NCI-H748 (cell line): ENCODE measurements around the gene TMEM107.
"Not testable (repeated sequence)": the region's sequence is repeated elsewhere in the genome, so short reads cannot be mapped to it uniquely, and the experiment has no call there.

Source experiments
- DNase-seq: peaks from one replicate; lab custom pipeline; 2025; ENCODE audit not compliant: unreplicated experiment; lab: John Stamatoyannopoulos, UW

The TMEM107 gene

DNA sequence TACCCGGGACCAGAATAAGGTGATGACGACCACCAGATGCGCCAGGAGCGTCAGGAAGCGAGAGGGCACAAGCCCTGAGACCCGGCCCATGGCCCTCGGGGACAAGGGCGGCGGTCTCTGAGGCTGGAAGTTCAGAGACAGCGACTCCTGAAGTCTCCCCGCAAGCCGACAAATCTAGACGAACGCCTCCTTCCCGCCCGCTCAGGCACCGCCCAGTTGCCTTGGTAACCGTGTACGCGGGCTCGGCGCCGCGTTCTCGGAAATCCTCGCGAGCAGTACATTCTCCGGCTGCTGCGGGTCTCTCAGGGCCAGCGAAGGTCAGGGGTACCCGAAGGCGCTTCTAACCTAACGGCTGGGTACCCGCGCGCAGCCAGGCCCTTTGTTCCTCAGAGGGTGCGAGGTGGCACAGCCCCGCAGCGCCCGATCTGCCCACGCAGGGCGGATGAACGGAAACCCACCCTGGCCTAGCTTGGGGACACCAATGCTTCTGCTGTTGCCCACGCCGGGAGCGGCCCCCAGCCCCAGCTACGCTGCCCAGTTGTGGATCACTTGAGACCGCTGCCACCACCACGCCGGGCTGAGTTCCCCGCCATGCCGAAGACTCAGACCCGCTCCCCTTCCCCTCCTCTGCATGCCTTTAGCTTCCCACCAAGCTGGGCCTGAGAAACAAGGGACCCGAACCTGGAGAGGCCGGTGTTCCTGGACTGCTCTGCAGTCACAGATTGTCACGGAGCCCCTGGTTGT lies at the start of gene TMEM107:
TSS of gene TMEM107 (minus strand) at position 184 of the 744 bp plus-strand sequence. CDS start at position 90, 94 bp downstream.
- peak; percentile 98 for DNase-seq

DNA sequence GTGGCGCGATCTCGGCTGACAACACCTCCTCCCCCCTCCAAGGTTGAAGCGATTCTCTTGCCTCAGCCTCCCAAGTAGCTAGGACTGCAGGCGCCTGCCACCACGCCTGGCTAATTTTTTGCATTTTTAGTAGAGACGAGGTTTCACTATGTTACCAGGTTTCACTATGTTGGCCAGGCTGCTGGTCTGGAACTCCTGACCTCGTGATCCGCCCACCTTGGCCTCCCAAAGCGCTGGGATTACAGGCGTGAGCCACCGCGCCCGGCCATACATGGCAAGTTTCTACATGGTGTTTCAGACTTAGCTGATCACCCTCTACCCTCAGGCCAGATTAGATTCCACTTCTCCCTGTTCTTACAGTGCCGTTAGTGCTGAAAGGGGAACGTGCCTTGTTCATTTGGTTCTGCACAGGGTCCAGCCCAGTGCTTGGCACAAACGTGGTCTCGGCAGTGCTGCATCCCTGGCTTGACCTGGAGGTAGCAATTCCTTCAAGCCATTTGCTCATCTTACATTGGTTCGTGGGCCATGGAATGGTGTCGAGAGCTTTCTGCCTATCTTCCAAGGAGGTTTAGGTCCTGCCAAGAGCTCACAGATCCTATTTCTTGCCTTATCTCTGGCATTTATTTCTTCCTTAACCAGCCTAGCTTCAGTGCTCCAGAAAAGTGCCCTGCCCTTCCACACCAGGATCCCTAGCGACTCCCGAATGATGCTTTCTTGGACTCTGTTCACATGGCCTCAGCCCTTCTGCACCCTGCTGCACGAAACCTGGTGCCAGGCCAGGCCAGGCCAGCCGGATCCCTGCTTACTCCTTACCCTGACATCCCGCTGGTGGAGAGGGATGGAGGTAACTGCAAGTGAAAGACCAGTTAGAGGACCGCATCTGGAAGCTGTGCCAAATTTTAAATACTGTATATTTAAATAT lies 49.0 kb upstream of the TMEM107 start:
- DNase-seq: no peak

DNA sequence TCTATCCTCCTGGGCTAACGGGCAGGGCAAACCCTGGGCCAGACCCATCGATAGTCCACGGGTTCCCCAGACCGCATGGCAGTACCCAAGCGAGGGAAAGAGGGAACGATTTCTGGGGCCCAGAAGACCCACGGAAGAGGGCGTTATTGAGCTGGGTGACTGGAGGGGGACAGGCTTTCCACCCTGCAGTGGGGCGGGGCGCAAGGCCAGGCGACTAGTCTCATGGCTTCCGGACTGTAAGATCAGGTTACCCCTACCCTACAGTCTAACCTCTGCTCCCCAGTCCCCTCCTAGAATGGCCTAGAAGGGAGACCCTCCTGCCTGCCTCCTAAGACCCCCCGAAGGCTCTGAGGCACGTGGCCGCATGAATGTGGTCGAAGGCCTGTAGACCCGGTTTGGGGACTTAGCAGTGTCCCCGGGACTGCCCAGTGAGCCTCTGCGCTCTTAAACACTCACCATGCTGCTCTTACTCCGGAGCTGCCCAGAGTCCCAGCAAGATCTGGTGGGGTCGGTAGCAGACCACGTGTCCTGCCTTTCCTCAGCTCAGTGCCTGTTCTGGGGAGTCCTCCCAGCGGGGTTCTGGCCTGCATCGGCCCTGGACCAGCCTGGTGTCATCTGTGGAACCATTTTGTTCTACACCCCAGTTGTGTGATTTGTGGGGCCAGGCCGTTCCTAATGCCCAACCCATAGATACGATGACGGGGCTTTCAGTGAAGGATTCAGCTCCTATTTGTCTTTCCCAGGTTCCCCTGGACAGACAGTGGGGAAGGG lies 47.4 kb upstream of the TMEM107 start:
- peak; percentile 82 for DNase-seq

DNA sequence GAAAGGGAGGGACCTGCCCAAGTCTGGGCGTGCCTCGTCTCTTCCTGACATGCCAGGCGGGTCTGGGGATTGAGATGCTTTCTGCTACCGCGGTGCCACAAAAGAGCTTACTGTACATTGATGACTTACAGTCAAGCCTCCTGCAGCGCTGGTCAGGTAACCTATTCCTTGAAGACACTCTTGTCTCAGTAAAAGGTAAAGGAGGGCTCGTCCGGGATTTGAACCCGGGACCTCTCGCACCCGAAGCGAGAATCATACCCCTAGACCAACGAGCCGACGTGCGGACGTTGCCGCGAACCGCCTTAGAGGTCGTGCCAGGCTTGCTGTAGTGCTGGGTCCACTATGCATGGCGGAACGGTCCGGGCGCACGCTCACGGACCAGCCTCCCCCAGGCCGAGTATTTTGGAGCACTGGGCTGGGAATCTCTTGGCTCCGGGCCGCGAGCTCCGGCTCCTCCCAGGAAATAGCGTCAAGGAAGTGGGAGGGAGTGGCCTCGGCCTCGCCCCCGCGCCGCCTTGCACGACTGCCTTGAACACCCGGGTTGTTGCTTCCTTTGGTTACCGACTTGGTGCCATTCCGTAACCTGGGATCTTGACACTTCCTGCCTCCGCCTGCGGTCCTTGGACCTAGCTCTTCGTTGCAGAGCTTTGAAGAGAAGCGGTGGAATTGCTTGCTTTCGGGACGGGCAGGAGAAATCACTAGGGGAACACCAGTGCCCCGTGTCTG lies 46.6 kb upstream of the TMEM107 start:
- DNase-seq: peak; percentile 90

DNA sequence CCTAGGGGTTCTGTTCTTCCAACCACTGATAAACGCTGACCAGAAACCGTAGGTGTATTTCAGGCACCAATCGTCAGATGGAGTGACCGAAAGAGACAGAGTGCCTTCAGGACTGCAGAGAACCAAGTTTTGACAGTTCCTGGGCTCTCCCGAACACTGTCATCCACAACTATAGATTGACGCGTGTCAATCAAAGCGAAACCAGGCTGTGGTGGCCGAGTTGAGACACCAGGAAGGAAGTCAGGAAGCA lies 46.1 kb upstream of the TMEM107 start:
- peak; percentile 94 for DNase-seq

DNA sequence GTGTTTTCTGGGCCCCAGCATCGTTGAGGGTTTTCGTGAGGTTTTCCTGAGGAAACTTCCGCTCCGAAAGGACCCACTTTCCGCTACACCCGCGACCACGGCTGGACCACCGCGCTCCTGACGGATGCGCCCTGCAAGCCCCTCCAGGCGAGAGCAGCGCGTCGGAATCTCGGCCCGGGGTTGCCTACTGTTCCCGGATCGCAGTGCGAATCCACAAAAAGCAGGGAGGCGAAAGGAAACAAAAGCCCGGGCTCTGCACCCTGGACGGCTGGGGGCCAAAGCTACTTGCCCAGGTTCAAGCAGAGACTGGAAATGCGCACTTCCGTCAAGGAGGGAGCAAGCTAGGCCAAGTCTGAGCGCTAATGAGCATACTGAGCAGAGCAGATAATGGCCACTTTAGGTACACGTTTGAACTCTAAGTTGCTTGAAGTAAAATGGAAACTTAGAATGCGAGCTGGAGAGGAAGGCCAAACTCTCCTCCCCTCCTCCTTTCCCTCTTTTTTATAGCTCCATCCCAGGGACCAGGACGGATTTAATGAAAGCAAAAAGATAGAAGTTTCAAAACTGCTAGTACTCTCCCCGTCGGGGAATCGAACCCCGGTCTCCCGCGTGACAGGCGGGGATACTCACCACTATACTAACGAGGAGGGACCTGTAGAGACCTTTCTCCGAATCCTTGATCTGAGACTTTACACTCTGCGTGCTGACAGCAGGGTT lies 45.6 kb upstream of the TMEM107 start:
- peak; percentile 94 for DNase-seq

DNA sequence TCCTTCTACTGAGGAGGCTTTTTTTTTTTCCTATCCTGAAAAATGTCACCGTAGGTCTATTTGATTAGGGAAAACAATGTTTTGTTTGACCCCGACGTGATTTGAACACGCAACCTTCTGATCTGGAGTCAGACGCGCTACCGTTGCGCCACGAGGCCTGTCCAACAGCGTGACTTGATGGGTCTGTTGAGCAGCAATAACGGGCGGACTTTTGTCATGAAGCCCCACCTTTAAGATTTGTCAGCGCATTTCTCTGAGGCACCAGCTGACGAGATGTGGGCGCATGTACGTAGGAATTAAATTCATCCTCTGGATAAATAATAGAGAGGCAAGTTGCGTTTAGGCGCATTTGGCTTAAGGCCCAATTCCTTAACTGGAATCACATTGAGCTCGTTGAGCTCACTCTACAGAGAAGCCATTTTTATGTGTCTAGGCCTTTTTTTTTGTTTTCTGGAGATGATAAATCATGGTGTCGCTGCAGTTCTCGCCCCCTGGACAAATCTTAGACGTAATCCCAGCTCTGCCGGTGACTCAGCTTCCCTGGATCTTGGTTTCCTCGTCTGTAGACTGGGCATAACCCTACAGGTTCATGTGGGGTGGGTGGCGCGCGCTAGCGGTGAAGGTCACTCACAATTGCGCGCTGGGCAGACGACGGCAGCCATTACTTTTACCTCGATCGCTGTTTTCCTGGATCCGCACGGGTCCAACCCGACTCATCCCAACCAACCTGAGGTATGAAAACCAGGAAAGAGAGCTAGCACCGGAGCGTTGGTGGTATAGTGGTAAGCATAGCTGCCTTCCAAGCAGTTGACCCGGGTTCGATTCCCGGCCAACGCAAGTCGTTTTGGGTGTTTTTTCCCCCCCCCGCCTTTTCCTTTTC lies 44.8 kb upstream of the TMEM107 start:
- peak; percentile 95 for DNase-seq

DNA sequence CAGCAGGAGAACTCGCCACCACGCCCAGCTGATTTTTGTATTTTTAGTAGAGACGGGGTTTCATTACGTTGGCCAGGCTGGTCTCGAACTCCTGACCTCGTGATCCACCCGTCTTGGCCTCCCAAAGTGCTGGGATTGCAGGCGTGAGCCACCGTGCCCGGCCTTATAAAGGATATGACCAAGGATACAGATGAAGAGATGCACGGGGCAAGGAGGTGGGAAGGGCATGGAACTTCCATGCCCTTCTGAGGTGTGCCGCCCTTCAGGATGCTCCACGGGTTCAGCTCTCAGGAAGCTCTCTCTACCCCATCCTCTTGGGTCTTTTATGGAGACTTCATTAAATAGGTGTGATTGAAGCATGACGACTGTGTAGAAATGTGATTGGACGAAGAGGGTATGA lies 37.8 kb upstream of the TMEM107 start:
- not testable (repeated sequence) for DNase-seq

DNA sequence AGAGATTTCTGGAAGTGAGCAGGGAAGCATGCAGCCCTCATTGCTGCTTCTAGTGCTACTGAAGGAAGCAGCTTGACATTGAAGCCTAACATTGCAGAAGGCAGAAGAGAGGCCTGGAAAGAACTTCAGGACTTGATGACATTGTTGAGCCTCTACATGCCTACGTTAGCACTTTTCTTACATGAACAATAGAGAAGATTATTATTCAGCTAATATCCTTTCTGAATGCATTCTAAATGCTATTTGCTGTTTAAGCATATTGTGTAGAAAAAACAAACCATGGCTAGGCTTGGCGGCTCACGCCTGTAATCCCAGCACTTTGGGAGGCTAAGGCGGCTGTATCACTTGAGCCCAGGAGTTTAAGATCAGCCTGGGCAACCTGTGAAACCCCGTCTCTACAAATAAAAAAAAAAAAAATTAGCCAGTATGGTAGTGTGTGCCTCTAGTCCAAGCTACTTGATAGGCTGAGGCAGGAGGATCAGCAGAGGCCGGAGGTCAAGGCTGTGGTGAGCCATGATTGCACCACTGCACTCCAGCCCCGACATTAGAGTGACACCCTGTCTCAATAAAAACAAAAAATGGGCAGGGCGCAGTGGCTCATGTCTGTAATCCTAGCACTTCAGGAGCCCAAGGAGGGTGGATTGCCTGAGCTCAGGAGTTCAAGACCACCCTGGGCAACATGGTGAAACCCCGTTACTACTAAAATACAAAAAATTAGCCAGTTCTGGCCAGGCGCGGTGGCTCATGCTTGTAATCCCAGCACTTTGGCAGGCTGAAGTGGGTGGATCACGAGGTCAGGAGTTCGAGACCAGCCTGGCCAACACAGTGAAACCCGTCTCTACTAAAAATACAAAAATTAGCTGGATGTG lies 36.4 kb upstream of the TMEM107 start:
- no peak for DNase-seq

DNA sequence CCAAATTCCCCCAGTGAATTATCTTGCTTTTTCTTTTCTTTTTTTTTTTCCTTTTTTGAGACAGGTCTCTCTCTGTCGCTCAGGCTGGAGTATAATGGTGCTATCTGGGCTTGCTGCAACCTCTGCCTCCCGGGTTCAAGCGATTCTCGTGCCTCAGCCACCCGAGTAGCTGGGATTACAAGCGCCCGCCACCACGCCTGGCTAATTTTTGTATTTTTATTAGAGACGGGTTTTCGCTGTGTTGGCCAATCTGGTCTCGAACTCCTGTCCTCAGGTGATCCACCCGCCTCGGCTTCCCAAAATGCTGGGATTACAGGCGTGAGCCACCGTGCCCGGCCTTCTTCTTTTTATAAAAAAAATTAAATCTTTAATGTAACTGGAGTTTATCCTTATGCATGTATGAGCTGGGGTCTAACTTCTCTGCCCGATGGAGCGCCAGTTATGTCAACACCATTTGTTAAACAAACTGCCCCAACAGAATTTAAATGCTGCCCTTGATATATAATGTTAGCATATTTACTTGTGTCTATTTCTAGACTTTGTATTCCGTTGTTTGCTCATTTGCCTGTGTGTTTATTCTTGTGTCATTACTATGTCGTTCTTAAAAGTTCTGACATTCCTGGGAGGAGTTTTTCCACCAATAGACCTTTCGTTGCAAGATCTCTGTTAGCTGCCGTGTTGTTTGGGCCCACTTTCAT lies 34.7 kb upstream of the TMEM107 start:
- DNase-seq: peak; percentile 62

DNA sequence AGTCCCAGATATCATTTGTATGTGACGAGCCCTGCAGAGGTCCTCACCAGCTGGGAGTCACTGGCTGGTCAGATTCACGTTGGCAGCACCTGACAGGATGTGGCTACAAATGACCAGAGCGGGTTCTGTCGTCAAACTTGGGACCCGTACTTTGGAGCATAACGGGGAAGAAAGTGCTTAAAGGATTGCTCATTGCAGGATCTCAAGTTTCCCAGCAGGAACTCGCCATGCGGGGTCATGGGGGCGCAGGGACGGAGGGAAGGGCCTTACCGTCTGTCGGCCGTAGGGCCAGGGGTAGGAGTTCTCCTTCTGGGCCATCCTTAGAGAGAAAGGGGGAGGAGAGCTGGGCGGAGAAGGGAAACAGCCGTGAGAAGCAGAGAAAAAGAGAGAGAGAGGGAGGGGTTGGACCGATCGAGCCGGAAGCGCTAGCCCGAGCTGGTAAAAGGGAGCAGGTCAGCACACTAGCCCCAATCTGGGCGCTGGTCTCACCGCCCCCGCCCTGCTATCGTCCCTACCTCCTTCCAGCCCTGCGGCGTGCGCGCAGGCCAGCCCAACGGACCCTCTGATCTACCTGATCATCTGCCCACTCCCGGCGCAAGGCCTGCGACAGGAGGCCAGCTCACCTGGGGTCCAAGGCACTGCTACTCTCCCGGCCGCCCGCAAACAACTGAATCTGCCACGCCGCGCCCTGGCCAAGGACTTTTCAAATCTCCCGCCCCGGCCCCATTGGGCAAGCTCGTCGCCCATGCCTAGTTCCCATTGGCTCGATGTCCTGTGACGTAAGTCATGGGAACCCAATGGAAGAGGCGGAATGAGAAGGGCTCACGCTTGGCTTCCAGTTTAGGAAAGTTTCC lies 34.0 kb upstream of the TMEM107 start, which contains the start of gene AURKB:
TSS of gene AURKB (minus strand) at position 669 of the 854 bp plus-strand sequence. CDS start at position 318, 351 bp downstream.
- peak; percentile 99 for DNase-seq

DNA sequence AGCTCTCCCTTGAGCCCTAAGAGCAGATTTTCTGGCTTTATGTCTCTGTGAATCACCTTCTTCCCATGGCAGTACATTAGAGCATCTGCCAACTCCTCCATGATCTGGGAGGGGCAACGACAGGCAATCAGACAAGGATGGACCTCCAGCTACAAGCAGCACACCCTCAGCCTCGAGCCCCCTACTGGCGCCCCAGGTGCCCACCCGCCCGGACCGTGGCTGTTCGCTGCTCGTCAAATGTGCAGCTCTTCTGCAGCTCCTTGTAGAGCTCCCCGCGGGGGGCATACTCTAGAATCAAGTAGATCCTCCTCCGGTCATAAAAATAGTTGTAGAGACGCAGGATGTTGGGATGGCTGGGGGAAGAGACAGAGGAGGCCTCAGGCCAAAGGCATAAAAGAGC lies 30.4 kb upstream of the TMEM107 start:
- no peak for DNase-seq

DNA sequence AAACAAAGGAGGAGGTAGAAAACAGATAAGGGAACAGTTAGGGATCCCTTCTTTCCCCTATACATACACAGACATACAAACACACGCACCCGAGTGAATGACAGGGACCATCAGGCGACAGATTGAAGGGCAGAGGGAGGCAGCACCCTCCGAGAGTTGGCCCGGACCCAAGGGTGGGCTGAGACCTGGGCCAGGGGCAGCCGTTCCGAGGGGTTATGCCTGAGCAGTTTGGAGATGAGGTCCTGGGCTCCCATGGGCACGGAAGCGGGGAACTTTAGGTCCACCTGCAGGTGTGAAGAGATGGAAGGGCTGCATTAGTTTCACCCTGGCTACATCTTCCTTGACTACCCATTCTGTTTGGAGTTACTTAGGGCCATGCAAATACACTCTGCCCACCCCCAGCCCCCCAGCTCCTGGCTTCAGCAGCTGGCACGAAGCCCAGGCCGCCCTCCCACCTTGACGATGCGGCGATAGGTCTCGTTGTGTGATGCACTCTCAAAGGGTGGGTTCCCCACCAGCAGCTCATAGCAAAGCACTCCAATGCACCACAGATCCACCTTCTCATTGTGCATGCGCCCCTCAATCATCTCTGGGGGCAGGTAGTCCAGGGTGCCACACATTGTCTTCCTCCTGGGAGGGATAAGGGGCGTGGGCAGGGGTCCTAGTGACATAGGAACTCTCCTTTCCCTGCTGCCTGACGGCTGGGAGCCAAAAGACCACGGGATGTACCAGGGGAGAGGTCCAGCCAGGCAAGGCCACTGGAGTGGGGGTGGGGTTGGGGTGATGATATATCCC lies 28.8 kb upstream of the TMEM107 start:
- no peak for DNase-seq

DNA sequence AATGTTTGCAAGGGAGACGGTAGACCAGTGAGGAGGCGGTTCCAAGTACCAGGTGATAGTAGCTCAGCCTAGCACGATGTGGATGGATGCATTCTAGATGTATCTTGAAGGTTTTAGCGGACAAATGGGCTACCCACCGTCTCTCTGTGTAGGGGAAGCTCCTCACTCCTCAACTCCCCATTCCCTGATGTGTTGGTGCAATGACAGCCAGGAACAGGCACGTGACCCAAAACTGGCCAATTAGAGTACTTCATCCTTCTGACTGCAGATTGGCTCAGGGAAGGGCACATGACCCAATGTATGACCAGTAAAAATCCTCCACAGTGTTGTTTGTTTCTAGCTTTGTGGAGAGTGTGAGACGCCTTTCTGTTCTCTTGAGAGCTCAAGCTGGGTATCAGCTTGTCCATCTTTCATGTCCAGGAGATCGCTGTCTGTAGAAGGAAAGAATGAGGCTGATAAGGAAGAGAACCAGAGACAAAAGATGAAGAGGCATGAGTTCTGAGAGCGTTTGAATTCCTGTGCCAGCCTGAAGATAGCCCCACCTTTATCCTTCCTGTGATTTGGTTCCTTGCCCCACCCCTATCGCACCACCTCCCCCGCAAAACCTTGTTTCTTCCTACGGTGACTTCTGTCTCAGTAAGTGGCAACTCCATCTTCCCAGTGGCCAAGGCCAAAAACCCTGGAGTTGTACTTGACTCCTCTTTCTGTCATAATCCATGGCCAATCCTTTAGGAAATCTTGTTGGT lies 16.1 kb upstream of the TMEM107 start:
- peak; percentile 98 for DNase-seq

DNA sequence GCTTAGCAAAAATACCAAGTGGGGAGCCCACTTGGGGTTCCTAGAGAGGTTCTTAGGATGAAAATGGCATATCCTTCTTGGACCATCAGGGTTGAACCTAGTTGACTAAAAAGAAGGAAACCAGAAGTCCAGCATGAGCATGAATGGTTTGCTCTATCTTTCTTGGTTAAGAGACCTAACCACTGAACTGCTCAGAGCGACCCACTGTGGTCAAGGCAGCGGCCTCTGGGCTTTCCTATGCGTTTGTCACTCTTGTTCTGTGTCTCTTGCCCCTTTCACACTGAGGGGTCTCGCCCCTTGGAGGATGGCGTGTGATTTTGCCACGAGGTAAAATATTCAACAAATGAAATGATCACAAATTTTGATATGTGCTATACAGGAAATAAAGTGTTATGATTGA lies 14.3 kb upstream of the TMEM107 start:
- no peak for DNase-seq
